Suprapubic skin (tissue), 4 donors: ENCODE measurements around the gene CLDN4. TPM values are rescaled to one million over a fixed set of nuclear protein-coding genes. Genes with fewer than 3 reads are reported as not detected.
"Not testable (repeated sequence)": the region's sequence is repeated elsewhere in the genome, so short reads cannot be mapped to it uniquely, and the experiment has no call there.

Experiments used
- DNase-seq, 2 donors: peaks; one replicate each; pipeline ENCODE4 v3.0.0-alpha.2; 2019; ENCODE audit warnings: low spot score in 2 of 2
- H3K27ac ChIP-seq: fragments of 200-600 bp; sonication (generic); one replicate; pipeline ENCODE4 v1.5.1; 2019
- H3K27me3 ChIP-seq: fragments of 200-600 bp; sonication (generic); one replicate; pipeline ENCODE4 v1.5.1; 2019
- H3K36me3 ChIP-seq: fragments of 200-600 bp; sonication (generic); one replicate; pipeline ENCODE4 v1.5.1; 2019
- H3K4me1 ChIP-seq: fragments of 200-600 bp; sonication (generic); one replicate; pipeline ENCODE4 v1.5.1; 2019
- H3K4me3 ChIP-seq: fragments of 200-600 bp; sonication (generic); one replicate; pipeline ENCODE4 v1.5.1; 2019; ENCODE audit warnings: mild to moderate bottlenecking
- H3K9me3 ChIP-seq: fragments of 200-600 bp; sonication (generic); one replicate; pipeline ENCODE4 v1.5.1; 2019
- CTCF ChIP-seq, 2 donors: fragments of 200-600 bp in 1 of 2; fragments of 450-650 bp in 1 of 2; sonication (generic) in 1 of 2; IDR thresholded peaks; one replicate each; pipeline ENCODE4 v1.5.1; 2016 to 2019; ENCODE audit warnings: antibody characterized with exemption in 2 of 2, mild to moderate bottlenecking in 1 of 2, moderate library complexity in 1 of 2
- EP300 ChIP-seq: sonication (generic); formaldehyde crosslinking; IDR thresholded peaks from one replicate; pipeline ENCODE4 v1.6.1; 2017; ENCODE audit warnings: antibody characterized with exemption
- POLR2A ChIP-seq, 2 donors: fragments of 450-650 bp; IDR thresholded peaks; one replicate each; pipeline ENCODE4 v1.6.1; 2017; ENCODE audit warnings: antibody characterized with exemption in 2 of 2, mild to moderate bottlenecking in 2 of 2, moderate library complexity in 2 of 2
- POLR2AphosphoS5 ChIP-seq, 3 donors: sonication (generic); formaldehyde crosslinking; IDR thresholded peaks; one replicate each; pipeline ENCODE4 v1.6.1; 2017; ENCODE audit warnings: antibody characterized with exemption in 3 of 3
- WGBS: methylation state at CpG from one replicate; pipeline ENCODE4 v1.1.5; 2018; 5-methylcytosine and 5-hydroxymethylcytosine counted together
- total RNA-seq, 4 donors: library from RNA; depleted of rRNA; stranded (reverse); fragments of >200 nt; gene quantifications; one replicate each; pipeline ENCODE4 v1.1.0, GENCODE V29; 2016

The CLDN4 gene
- total RNA-seq, 4 donors from 2014 or later: 82.6 to 389 (median 254) TPM

- peak; percentile 83 to 85 for DNase-seq
- no peaks in the 10 kb centered on the region for H3K4me1 ChIP-seq
- no peak for TF ChIP-seq POLR2AphosphoS5 (IDR thresholded peaks at IDR 0.05)
- TF ChIP-seq CTCF (IDR thresholded peaks at IDR 0.05): peak; percentile 57 to 89
- H3K9me3 ChIP-seq: no peaks in the 10 kb centered on the region
- no peak overlapping the region for H3K27ac ChIP-seq
- 11% methylated on average over 9 of the region's 11 CpGs for WGBS
- H3K36me3 ChIP-seq: no peaks in the 10 kb centered on the region
- H3K4me3 ChIP-seq: no peak overlapping the region
- peaks cover 3% of the 10 kb centered on the region for H3K27me3 ChIP-seq
Observed at GRCh38 chr7:73811760-73812168, 19.0 kb upstream of the CLDN4 start.

- no peaks in the 10 kb centered on the region for H3K9me3 ChIP-seq
- no peak for TF ChIP-seq EP300
- H3K27me3 ChIP-seq: peaks cover 3% of the 10 kb centered on the region
- DNase-seq: no peak
- no peak overlapping the region for H3K27ac ChIP-seq
- H3K4me3 ChIP-seq: no peak overlapping the region
- 85% methylated on average over 3 of the region's 3 CpGs for WGBS
- no peaks in the 10 kb centered on the region for H3K36me3 ChIP-seq
- H3K4me1 ChIP-seq: no peaks in the 10 kb centered on the region
Observed at GRCh38 chr7:73812996-73813395, 17.8 kb upstream of the CLDN4 start.

GRCh38 chr7:73815436-73815835 is 15.4 kb upstream of the CLDN4 start:
- Histone ChIP-seq H3K4me3 (no peak overlapping the region), H3K4me1 (no peaks in the 10 kb centered on the region), H3K36me3 (no peaks in the 10 kb centered on the region), H3K27ac (no peak overlapping the region), H3K27me3 (peaks cover 3% of the 10 kb centered on the region), H3K9me3 (no peaks in the 10 kb centered on the region)
- WGBS: 80% methylated on average over 8 of the region's 8 CpGs
- TF ChIP-seq POLR2A (IDR thresholded peaks at IDR 0.05): no peak
- peak in 1 of 2 donors; percentile 37 for DNase-seq

- TF ChIP-seq POLR2A (IDR thresholded peaks at IDR 0.05): no peak
- no peak for TF ChIP-seq CTCF (IDR thresholded peaks at IDR 0.05)
- no peak for TF ChIP-seq POLR2AphosphoS5 (IDR thresholded peaks at IDR 0.05)
- TF ChIP-seq EP300: no peak
- Histone ChIP-seq H3K4me1 (peaks cover under 1% of the 10 kb centered on the region), H3K4me3 (no peak overlapping the region), H3K36me3 (no peaks in the 10 kb centered on the region), H3K27ac (no peak overlapping the region), H3K27me3 (no peaks in the 10 kb centered on the region), H3K9me3 (no peaks in the 10 kb centered on the region)
- DNase-seq: peak in 1 of 2 donors; percentile 15
- WGBS: 84% methylated on average over 6 of the region's 6 CpGs
Observed at GRCh38 chr7:73817121-73817520, 13.7 kb upstream of the CLDN4 start.

- H3K27ac ChIP-seq: no peak overlapping the region
- no peaks in the 10 kb centered on the region for H3K27me3 ChIP-seq
- WGBS: 87% methylated on average over 7 of the region's 7 CpGs
- H3K9me3 ChIP-seq: no peaks in the 10 kb centered on the region
- peaks cover 10% of the 10 kb centered on the region for H3K4me1 ChIP-seq
- TF ChIP-seq POLR2A (IDR thresholded peaks at IDR 0.05) (no peak), CTCF (IDR thresholded peaks at IDR 0.05) (no peak), POLR2AphosphoS5 (IDR thresholded peaks at IDR 0.05) (no peak), EP300 (no peak)
- peak in 1 of 2 donors; percentile 13 for DNase-seq
- H3K4me3 ChIP-seq: no peak overlapping the region
- H3K36me3 ChIP-seq: no peaks in the 10 kb centered on the region
Observed at GRCh38 chr7:73820013-73820412, 10.8 kb upstream of the CLDN4 start.

- H3K36me3 ChIP-seq, H3K4me3 ChIP-seq, H3K9me3 ChIP-seq, H3K27me3 ChIP-seq: not testable (repeated sequence)
- DNase-seq: peak in 1 of 2 donors; percentile 35
- H3K4me1 ChIP-seq: peaks cover 10% of the 10 kb centered on the region
- 93% methylated on average over 14 of the region's 14 CpGs for WGBS
- peak overlapping the region; percentile 66 for H3K27ac ChIP-seq
Observed at GRCh38 chr7:73821597-73822285, 9.1 kb upstream of the CLDN4 start.
